SK-N-MC (cell line): ENCODE results near the gene HLA-DRB5.

Experiments used
- EZH2 ChIP-seq: fragments of 200-600 bp; sonication (generic); IDR thresholded peaks from one replicate; pipeline ENCODE4 v1.6.1; 2017; ENCODE audit warnings: antibody characterized with exemption
- FOXP2 ChIP-seq: optimal IDR thresholded peaks from 2 replicates; pipeline ENCODE3; 2011; ENCODE audit warnings: mild to moderate bottlenecking, moderate library complexity; ENCODE audit not compliant: insufficient read depth; ENCODE audit errors: extremely low read length, control extremely low read depth
- POLR2AphosphoS5 ChIP-seq: IDR thresholded peaks from 2 replicates; pipeline ENCODE4 v1.6.1; 2012; ENCODE audit warnings: mild to moderate bottlenecking, low read depth, low read length, borderline replicate concordance

GRCh38 chr6:32566957-32567356 is 36.9 kb upstream of the HLA-DRB5 start:
- TF ChIP-seq POLR2AphosphoS5 = no peak
- TF ChIP-seq EZH2 = no peak
- no peak for TF ChIP-seq FOXP2
